HepG2 (cell line): ENCODE measurements around the gene GFPT1. TPM values are rescaled to one million over a fixed set of nuclear protein-coding genes. Genes with fewer than 3 reads are reported as not detected.

Source experiments
- ATAC-seq: fragments of 200-7000 bp; cut with Tn5 transposase; 3 replicates; pipeline ENCODE4 v1.9.1; 2020; ENCODE audit warnings: mild to moderate bottlenecking, moderate library complexity
- BruUV-seq: library from RNA; stranded (reverse); fragments of 400-500 nt; replicated peaks from 2 replicates; lab custom pipeline; 2021; lab: Mats Ljungman, UMichigan
- CTCF ChIA-PET: fragments of 300-600 bp; formaldehyde crosslinking; extraction: SDS; loops from one replicate; lab custom pipeline; 2021; ENCODE audit warnings: low total read pairs, inconsistent platforms, low intra/inter-chr PET ratio; lab: Yijun Ruan, JAX
- POLR2A ChIA-PET: fragments of 350-600 bp; sonication (Branson Sonifier 250); formaldehyde crosslinking; loops from one replicate; lab custom pipeline; 2020; ENCODE audit warnings: antibody characterized with exemption, inconsistent platforms; lab: Yijun Ruan, JAX
- DNase-seq: peaks from one replicate; pipeline ENCODE4 v3.0.0-alpha.2; 2015; ENCODE audit warnings: low spot score
- FAIRE-seq: peaks from 3 replicates; lab custom pipeline; 2011; peaks lifted over from hg19 to GRCh38; lab: Jason Lieb, UNC
- H2AFZ ChIP-seq: one replicate; pipeline ENCODE4 v1.6.1; 2011; ENCODE audit warnings: low read length, inconsistent platforms
- H3K27ac ChIP-seq: fragments of 300-600 bp; 3 replicates; pipeline ENCODE4 v1.8.0; 2011; ENCODE audit warnings: mixed run types, mild to moderate bottlenecking, mixed read lengths, low read length, inconsistent platforms; ENCODE audit not compliant: insufficient read depth; ENCODE audit errors: extremely low read length
- H3K27me3 ChIP-seq, 2 experiments: fragments of 200-600 bp in 1 of 2; 2 replicates in 1 of 2; 3 replicates in 1 of 2; pipeline versions ENCODE4 v1.6.0 to v1.8.0; 2011; ENCODE audit warnings: low read length in 2 of 2, mild to moderate bottlenecking in 2 of 2, moderate library complexity in 2 of 2, inconsistent platforms in 1 of 2; ENCODE audit not compliant: insufficient read depth in 2 of 2, control insufficient read depth in 1 of 2
- H3K36me3 ChIP-seq, 2 experiments: fragments of 200-600 bp in 1 of 2; replicated peaks in 1 of 2; 2 replicates in 1 of 2; 3 replicates in 1 of 2; pipeline versions ENCODE4 v1.5.1 to v1.8.0; 2011; ENCODE audit warnings: low read length in 2 of 2, inconsistent platforms in 1 of 2; ENCODE audit not compliant: insufficient read depth in 2 of 2, control insufficient read depth in 1 of 2
- H3K4me1 ChIP-seq: 2 replicates; pipeline ENCODE4 v1.5.1; 2012; ENCODE audit warnings: low read length, inconsistent platforms; ENCODE audit not compliant: insufficient read depth
- H3K4me2 ChIP-seq: 2 replicates; pipeline ENCODE4 v1.6.0; 2011; ENCODE audit warnings: low read depth, low read length, inconsistent platforms
- H3K4me3 ChIP-seq, 3 experiments: fragments of 200-600 bp in 1 of 3; sonication (generic), shearing (Covaris generic) in 1 of 3; replicated peaks in 1 of 3; 2 replicates each; pipeline ENCODE4 v1.5.1; 2011 to 2016; ENCODE audit warnings: low read length in 3 of 3, inconsistent platforms in 2 of 3, low read depth in 2 of 3, mild to moderate bottlenecking in 2 of 3, control low read depth in 1 of 3, mixed read lengths in 1 of 3; ENCODE audit not compliant: insufficient read depth in 1 of 3
- H3K79me2 ChIP-seq: one replicate; pipeline ENCODE4 v1.6.1; 2011; ENCODE audit warnings: low read length, inconsistent platforms; ENCODE audit not compliant: insufficient read depth
- H3K9ac ChIP-seq: 2 replicates; pipeline ENCODE4 v1.6.0; 2011; ENCODE audit warnings: mild to moderate bottlenecking, low read depth, low read length, inconsistent platforms; ENCODE audit not compliant: insufficient read depth
- H3K9me3 ChIP-seq: 2 replicates; pipeline ENCODE4 v1.5.1; 2012; ENCODE audit warnings: mild to moderate bottlenecking, low read length
- H4K20me1 ChIP-seq: 2 replicates; pipeline ENCODE4 v1.6.0; 2011; ENCODE audit warnings: inconsistent platforms, mild to moderate bottlenecking, low read length, moderate library complexity; ENCODE audit not compliant: insufficient read depth
- AGO2 ChIP-seq: fragments of 200-400 bp; formaldehyde crosslinking; optimal IDR thresholded peaks from 2 replicates; pipeline ENCODE3; 2017; ENCODE audit warnings: mild to moderate bottlenecking, low read depth, low read length, moderate library complexity
- ATF7 ChIP-seq, 2 experiments: fragments of 450-650 bp in 1 of 2; sonication (generic) in 1 of 2; formaldehyde crosslinking in 1 of 2; IDR thresholded peaks; 2 replicates each; pipeline versions ENCODE4 v1.4.0 to v1.6.1; 2016 to 2020; ENCODE audit warnings: antibody characterized with exemption in 1 of 2, mild to moderate bottlenecking in 1 of 2, missing genetic modification reagents in 1 of 2
- GATA4 ChIP-seq: sonication (generic); IDR thresholded peaks from 2 replicates; pipeline ENCODE4 v1.6.1; 2016; ENCODE audit warnings: antibody characterized with exemption, low read depth, borderline replicate concordance
- HNRNPK ChIP-seq: fragments of 200-400 bp; formaldehyde crosslinking; IDR thresholded peaks from 2 replicates; pipeline ENCODE4 v1.6.1; 2018; ENCODE audit warnings: low read length, low read depth, moderate library complexity, mild to moderate bottlenecking; ENCODE audit not compliant: poor library complexity, severe bottlenecking
- PAWR ChIP-seq: sonication (generic); formaldehyde crosslinking; IDR thresholded peaks from 2 replicates; pipeline ENCODE4 v1.4.0; 2020; ENCODE audit warnings: missing genetic modification reagents, mild to moderate bottlenecking, borderline replicate concordance
- POLR2AphosphoS5 ChIP-seq: IDR thresholded peaks from 2 replicates; pipeline ENCODE4 v1.6.1; 2012; ENCODE audit warnings: low read depth, low read length
- SPEN ChIP-seq: sonication (generic); formaldehyde crosslinking; IDR thresholded peaks from 2 replicates; pipeline ENCODE4 v1.5.1; 2020; ENCODE audit warnings: low read depth, mild to moderate bottlenecking, missing genetic modification reagents
- TBX3 ChIP-seq: fragments of 450-650 bp; IDR thresholded peaks from 2 replicates; pipeline ENCODE4 v1.6.1; 2017; ENCODE audit warnings: antibody characterized with exemption, mild to moderate bottlenecking, inconsistent platforms, borderline replicate concordance
- ZBTB38 ChIP-seq: sonication (generic); formaldehyde crosslinking; IDR thresholded peaks from 2 replicates; pipeline ENCODE4 v1.5.1; 2020; ENCODE audit warnings: mild to moderate bottlenecking, missing genetic modification reagents
- ZFY ChIP-seq: sonication (generic); formaldehyde crosslinking; IDR thresholded peaks from 2 replicates; pipeline ENCODE4 v1.4.0; 2020; ENCODE audit warnings: missing genetic modification reagents
- ZNF317 ChIP-seq: sonication (generic); formaldehyde crosslinking; IDR thresholded peaks from 2 replicates; pipeline ENCODE4 v1.5.0; 2020; ENCODE audit warnings: mild to moderate bottlenecking, missing genetic modification reagents
- WGBS: methylation state at CpG from one replicate; pipeline ENCODE4 v1.1.6; 2017; ENCODE audit warnings: low lambda C conversion rate; 5-methylcytosine and 5-hydroxymethylcytosine counted together
- in situ Hi-C: cut with HindIII; loops from 2 replicates; pipeline ENCODE4 v1.10.0; 2017; ENCODE audit warnings: low pct_unique_long_range_greater_than_20kb; ENCODE audit not compliant: extremely low pct_ligation_motif_present
- intact Hi-C: fragments of 100-400 bp; cut with micrococcal nuclease; formaldehyde crosslinking; loops from one replicate; pipeline ENCODE4 v1.10.0; 2022; ENCODE audit not compliant: unreplicated experiment
- polyA plus RNA-seq, 8 experiments: library from polyadenylated mRNA; depleted of rRNA in 3 of 8; stranded (reverse) in 7 of 8; unstranded in 1 of 8; fragments of >200 nt; fragmentation: Illumina TruSeq in 4 of 8; extraction: Trizol in 4 of 8; gene quantifications; 2 replicates each; pipeline versions ENCODE4 v1.2.1 to v1.2.3, GENCODE V29; 2011 to 2016; ENCODE audit warnings: low read depth in 4 of 8, missing spikeins in 1 of 8, mixed read lengths in 1 of 8; ENCODE audit not compliant: insufficient read depth in 1 of 8
- total RNA-seq, 5 experiments: library from RNA; depleted of rRNA; stranded (reverse); fragments of >200 nt; fragmentation: Illumina TruSeq; extraction: Trizol; gene quantifications; 2 replicates each; pipeline ENCODE4 v1.2.3, GENCODE V29; 2016; ENCODE audit warnings: low read depth in 1 of 5
- TF ChIP-seq, protein P1 (sequence below): sonication (generic); formaldehyde crosslinking; IDR thresholded peaks from 2 replicates; pipeline ENCODE4 v1.8.0; 2022; ENCODE audit warnings: missing genetic modification reagents, mild to moderate bottlenecking, borderline replicate concordance
- TF ChIP-seq, protein P2 (sequence below): IDR thresholded peaks from 2 replicates; pipeline ENCODE4 v1.6.1; 2018; ENCODE audit warnings: missing genetic modification reagents, mild to moderate bottlenecking, missing compliant biosample characterization
- TF ChIP-seq, protein P3 (sequence below): sonication (generic); formaldehyde crosslinking; IDR thresholded peaks from 2 replicates; pipeline ENCODE4 v1.5.1; 2020; ENCODE audit warnings: mild to moderate bottlenecking, missing genetic modification reagents, moderate library complexity
- TF ChIP-seq, protein P4 (sequence below): sonication (generic); formaldehyde crosslinking; IDR thresholded peaks from 2 replicates; pipeline ENCODE4 v1.4.0; 2020; ENCODE audit warnings: missing genetic modification reagents, mild to moderate bottlenecking, borderline replicate concordance

GFPT1 gene
- total and polyA plus RNA-seq, 2 of the 13 experiments (the other 11 are each of a cell fraction or from before 2014, with no cell fraction given): 24.0 to 84.9 TPM

DNA sequence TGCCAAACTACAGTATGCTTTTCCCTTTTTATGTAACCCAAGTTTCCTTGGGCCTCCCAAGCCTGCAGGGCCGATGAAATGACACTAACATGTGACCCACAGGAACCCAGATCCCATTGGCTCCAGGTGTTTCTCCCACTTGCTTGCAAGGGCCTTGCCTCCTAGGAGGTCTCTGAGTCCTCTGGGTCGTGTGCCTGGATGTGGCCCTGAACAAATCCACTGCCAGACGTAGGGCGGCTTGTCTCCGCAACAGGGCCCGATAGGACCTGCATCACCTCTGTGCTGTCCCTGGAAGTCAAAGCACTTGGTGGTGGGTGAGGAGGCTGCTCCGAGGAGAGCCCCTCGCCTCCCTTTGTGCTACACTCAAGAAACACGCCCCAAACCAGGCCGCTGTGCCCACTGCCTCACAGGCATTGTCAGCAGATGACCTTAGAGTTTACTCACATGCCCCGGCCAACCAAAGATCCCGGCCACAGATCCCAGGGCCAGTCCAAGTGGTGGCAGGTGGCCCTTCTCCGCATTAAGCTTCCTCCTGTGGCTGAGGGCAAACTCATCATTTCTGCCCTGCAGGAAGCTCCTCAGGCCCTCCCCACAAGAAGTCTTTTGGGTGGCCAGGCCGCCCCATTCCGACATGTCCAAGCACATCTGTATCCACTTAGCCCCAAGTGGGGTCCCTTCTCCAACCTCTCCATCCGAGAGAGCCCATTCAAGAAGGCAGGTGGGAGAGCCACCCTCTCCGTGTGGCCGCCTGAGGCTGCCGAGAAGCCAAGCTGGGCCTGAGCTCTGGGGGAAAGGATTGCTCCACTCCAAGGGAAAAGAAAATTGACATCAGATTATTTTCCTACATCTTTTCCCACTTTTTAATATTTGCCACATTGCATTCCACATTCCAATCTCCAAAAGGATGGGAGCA, 76.7 kb downstream of the GFPT1 start (continued):
- TF ChIP-seq GATA4 (no peak), AGO2 (peak; percentile 62), POLR2AphosphoS5 (0 out of 2 replicates have a peak, but pooled peaks have one; percentile 18), ZBTB38 (0 out of 2 replicates have a peak, but pooled peaks have one; percentile 30)

DNA sequence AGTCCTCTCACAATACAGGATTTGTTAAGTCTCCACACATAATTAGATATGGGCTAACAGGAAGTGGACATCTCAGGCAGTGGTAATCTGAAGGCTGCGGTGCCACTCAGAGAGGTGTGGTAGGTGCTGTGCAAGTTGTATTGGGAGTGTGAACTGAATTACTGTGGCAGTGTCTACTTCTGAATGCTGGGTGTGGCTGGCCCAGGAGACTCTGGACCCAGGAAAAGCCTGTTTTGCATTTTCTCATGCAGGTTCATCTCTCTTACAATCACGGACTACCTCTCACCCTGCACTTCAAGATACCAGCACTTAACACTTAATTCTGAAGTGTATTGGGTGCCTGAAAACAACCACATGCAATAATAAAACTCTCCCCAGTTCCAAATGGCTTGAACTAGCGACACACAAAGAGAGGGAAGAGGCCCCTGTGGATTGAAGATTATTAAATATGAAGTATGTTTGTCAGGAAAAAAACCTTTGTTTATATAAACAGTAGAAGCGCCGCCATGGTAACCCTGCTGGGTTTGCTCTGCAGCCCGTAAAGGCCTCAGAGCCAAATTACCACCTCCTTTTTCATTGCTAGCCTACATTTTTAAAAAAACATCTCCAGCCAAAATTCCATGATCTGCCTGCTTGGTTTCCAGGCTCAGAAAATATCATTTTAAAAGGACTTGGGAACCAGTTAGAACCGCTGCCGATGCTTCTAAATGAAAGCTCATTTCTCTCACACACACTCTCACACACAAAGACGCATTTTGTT, 77.5 kb downstream of the GFPT1 start:
- no peaks in the 10 kb centered on the region for H4K20me1 ChIP-seq
- no peak overlapping the region for H2AFZ ChIP-seq
- no peaks in the 10 kb centered on the region for H3K79me2 ChIP-seq
- no peak for DNase-seq
- POLR2A ChIA-PET: interaction anchor here (1.2 kb wide), 1 partner anchor 131 kb away, joined by 3 read pairs; no protein-coding TSS in a partner anchor
- H3K9me3 ChIP-seq: peaks cover 9% of the 10 kb centered on the region; the same call in 1 of the 2 replicates
- H3K36me3 ChIP-seq: no peaks in the 10 kb centered on the region
- no peak overlapping the region for H3K4me2 ChIP-seq
- CTCF ChIA-PET: no interaction called here
- in situ Hi-C loops (loop anchor here (5.0 to 10.0 kb wide), 2 partner anchors 292 to 365 kb away; no protein-coding TSS in a partner anchor), intact Hi-C loops (no loop called here)
- H3K27ac ChIP-seq: peak overlapping the region; percentile 51
- FAIRE-seq: peak; percentile 23
- peak; percentile 8 for ATAC-seq
- H3K27me3 ChIP-seq: no peaks in the 10 kb centered on the region
- peak overlapping the region; percentile 24 for H3K9ac ChIP-seq
- no peak overlapping the region for H3K4me3 ChIP-seq
- H3K4me1 ChIP-seq: peaks cover 16% of the 10 kb centered on the region
- no TSS peak for BruUV-seq
- WGBS: 90% methylated on average over 9 of the region's 9 CpGs
- TF ChIP-seq, protein P1, sequence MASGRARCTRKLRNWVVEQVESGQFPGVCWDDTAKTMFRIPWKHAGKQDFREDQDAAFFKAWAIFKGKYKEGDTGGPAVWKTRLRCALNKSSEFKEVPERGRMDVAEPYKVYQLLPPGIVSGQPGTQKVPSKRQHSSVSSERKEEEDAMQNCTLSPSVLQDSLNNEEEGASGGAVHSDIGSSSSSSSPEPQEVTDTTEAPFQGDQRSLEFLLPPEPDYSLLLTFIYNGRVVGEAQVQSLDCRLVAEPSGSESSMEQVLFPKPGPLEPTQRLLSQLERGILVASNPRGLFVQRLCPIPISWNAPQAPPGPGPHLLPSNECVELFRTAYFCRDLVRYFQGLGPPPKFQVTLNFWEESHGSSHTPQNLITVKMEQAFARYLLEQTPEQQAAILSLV: no peak
- TF ChIP-seq, protein P2, sequence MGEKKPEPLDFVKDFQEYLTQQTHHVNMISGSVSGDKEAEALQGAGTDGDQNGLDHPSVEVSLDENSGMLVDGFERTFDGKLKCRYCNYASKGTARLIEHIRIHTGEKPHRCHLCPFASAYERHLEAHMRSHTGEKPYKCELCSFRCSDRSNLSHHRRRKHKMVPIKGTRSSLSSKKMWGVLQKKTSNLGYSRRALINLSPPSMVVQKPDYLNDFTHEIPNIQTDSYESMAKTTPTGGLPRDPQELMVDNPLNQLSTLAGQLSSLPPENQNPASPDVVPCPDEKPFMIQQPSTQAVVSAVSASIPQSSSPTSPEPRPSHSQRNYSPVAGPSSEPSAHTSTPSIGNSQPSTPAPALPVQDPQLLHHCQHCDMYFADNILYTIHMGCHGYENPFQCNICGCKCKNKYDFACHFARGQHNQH: no peak
- TF ChIP-seq, protein P3, sequence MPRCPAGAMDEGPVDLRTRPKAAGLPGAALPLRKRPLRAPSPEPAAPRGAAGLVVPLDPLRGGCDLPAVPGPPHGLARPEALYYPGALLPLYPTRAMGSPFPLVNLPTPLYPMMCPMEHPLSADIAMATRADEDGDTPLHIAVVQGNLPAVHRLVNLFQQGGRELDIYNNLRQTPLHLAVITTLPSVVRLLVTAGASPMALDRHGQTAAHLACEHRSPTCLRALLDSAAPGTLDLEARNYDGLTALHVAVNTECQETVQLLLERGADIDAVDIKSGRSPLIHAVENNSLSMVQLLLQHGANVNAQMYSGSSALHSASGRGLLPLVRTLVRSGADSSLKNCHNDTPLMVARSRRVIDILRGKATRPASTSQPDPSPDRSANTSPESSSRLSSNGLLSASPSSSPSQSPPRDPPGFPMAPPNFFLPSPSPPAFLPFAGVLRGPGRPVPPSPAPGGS (CRISPR knock-in tag): no peak
- TF ChIP-seq SPEN (CRISPR knock-in tag) (no peak), ZNF317 (CRISPR knock-in tag) (no peak), PAWR (CRISPR knock-in tag) (no peak), ATF7 (IDR thresholded peaks at IDR 0.05) (no peak), ATF7 (CRISPR knock-in tag; IDR thresholded peaks at IDR 0.05) (no peak), HNRNPK (no peak), TBX3 (no peak), ZFY (0 out of 2 replicates have a peak, but pooled peaks have one; percentile 22)
- TF ChIP-seq, protein P4, sequence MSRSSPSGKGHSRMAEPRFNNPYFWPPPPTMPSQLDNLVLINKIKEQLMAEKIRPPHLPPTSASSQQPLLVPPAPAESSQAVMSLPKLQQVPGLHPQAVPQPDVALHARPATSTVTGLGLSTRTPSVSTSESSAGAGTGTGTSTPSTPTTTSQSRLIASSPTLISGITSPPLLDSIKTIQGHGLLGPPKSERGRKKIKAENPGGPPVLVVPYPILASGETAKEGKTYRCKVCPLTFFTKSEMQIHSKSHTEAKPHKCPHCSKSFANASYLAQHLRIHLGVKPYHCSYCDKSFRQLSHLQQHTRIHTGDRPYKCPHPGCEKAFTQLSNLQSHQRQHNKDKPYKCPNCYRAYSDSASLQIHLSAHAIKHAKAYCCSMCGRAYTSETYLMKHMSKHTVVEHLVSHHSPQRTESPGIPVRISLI (CRISPR knock-in tag): no peak
